ENCODE measurements around the gene TMOD4. TPM values are rescaled to one million over a fixed set of nuclear protein-coding genes. Genes with fewer than 3 reads are reported as not detected.

TMOD4 gene
- total and polyA plus RNA-seq, 2 of the 13 experiments (the other 11 are each of a cell fraction or from before 2014, with no cell fraction given), result 0.66 TPM; not detected in 1

- TF ChIP-seq ZNF280B (CRISPR knock-in tag; IDR thresholded peaks at IDR 0.05; ENCODE audit: borderline replicate concordance) (0 out of 2 replicates have a peak, but pooled peaks have one; percentile 18), AKAP8 (CRISPR knock-in tag; IDR thresholded peaks at IDR 0.05) (no peak), SOX5 (CRISPR knock-in tag; IDR thresholded peaks at IDR 0.05; ENCODE audit: borderline replicate concordance) (peak; percentile 68), KLF11 (CRISPR knock-in tag; IDR thresholded peaks at IDR 0.05) (peak; percentile 78; the same call in 1 of the 2 replicates), ZNF101 (CRISPR knock-in tag; IDR thresholded peaks at IDR 0.05; ENCODE audit: borderline replicate concordance, low read depth) (no peak), IRF2 (CRISPR knock-in tag; IDR thresholded peaks at IDR 0.05) (peak; percentile 98), ZNF235 (CRISPR knock-in tag; IDR thresholded peaks at IDR 0.05; ENCODE audit: borderline replicate concordance) (no peak), ZNF672 (CRISPR knock-in tag; IDR thresholded peaks at IDR 0.05) (no peak), RXRB (CRISPR knock-in tag; IDR thresholded peaks at IDR 0.05; ENCODE audit: borderline replicate concordance) (peak; percentile 57; the same call in 1 of the 2 replicates), ZNF816 (CRISPR knock-in tag; IDR thresholded peaks at IDR 0.05; ENCODE audit: borderline replicate concordance) (peak; percentile 45; the same call in 1 of the 2 replicates), ZSCAN21 (CRISPR knock-in tag; IDR thresholded peaks at IDR 0.05; ENCODE audit: borderline replicate concordance) (no peak), CBFB (CRISPR knock-in tag; IDR thresholded peaks at IDR 0.05) (peak; percentile 57)
- TF ChIP-seq, protein P1, sequence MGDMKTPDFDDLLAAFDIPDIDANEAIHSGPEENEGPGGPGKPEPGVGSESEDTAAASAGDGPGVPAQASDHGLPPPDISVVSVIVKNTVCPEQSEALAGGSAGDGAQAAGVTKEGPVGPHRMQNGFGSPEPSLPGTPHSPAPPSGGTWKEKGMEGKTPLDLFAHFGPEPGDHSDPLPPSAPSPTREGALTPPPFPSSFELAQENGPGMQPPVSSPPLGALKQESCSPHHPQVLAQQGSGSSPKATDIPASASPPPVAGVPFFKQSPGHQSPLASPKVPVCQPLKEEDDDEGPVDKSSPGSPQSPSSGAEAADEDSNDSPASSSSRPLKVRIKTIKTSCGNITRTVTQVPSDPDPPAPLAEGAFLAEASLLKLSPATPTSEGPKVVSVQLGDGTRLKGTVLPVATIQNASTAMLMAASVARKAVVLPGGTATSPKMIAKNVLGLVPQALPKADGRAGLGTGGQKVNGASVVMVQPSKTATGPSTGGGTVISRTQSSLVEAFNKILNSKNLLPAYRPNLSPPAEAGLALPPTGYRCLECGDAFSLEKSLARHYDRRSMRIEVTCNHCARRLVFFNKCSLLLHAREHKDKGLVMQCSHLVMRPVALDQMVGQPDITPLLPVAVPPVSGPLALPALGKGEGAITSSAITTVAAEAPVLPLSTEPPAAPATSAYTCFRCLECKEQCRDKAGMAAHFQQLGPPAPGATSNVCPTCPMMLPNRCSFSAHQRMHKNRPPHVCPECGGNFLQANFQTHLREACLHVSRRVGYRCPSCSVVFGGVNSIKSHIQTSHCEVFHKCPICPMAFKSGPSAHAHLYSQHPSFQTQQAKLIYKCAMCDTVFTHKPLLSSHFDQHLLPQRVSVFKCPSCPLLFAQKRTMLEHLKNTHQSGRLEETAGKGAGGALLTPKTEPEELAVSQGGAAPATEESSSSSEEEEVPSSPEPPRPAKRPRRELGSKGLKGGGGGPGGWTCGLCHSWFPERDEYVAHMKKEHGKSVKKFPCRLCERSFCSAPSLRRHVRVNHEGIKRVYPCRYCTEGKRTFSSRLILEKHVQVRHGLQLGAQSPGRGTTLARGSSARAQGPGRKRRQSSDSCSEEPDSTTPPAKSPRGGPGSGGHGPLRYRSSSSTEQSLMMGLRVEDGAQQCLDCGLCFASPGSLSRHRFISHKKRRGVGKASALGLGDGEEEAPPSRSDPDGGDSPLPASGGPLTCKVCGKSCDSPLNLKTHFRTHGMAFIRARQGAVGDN (CRISPR knock-in tag; IDR thresholded peaks at IDR 0.05), result peak; percentile 69
- TF ChIP-seq, protein P2, sequence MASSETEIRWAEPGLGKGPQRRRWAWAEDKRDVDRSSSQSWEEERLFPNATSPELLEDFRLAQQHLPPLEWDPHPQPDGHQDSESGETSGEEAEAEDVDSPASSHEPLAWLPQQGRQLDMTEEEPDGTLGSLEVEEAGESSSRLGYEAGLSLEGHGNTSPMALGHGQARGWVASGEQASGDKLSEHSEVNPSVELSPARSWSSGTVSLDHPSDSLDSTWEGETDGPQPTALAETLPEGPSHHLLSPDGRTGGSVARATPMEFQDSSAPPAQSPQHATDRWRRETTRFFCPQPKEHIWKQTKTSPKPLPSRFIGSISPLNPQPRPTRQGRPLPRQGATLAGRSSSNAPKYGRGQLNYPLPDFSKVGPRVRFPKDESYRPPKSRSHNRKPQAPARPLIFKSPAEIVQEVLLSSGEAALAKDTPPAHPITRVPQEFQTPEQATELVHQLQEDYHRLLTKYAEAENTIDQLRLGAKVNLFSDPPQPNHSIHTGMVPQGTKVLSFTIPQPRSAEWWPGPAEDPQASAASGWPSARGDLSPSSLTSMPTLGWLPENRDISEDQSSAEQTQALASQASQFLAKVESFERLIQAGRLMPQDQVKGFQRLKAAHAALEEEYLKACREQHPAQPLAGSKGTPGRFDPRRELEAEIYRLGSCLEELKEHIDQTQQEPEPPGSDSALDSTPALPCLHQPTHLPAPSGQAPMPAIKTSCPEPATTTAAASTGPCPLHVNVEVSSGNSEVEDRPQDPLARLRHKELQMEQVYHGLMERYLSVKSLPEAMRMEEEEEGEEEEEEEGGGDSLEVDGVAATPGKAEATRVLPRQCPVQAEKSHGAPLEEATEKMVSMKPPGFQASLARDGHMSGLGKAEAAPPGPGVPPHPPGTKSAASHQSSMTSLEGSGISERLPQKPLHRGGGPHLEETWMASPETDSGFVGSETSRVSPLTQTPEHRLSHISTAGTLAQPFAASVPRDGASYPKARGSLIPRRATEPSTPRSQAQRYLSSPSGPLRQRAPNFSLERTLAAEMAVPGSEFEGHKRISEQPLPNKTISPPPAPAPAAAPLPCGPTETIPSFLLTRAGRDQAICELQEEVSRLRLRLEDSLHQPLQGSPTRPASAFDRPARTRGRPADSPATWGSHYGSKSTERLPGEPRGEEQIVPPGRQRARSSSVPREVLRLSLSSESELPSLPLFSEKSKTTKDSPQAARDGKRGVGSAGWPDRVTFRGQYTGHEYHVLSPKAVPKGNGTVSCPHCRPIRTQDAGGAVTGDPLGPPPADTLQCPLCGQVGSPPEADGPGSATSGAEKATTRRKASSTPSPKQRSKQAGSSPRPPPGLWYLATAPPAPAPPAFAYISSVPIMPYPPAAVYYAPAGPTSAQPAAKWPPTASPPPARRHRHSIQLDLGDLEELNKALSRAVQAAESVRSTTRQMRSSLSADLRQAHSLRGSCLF (CRISPR knock-in tag; IDR thresholded peaks at IDR 0.05; ENCODE audit: borderline replicate concordance), result no peak
- TF ChIP-seq, protein P3, sequence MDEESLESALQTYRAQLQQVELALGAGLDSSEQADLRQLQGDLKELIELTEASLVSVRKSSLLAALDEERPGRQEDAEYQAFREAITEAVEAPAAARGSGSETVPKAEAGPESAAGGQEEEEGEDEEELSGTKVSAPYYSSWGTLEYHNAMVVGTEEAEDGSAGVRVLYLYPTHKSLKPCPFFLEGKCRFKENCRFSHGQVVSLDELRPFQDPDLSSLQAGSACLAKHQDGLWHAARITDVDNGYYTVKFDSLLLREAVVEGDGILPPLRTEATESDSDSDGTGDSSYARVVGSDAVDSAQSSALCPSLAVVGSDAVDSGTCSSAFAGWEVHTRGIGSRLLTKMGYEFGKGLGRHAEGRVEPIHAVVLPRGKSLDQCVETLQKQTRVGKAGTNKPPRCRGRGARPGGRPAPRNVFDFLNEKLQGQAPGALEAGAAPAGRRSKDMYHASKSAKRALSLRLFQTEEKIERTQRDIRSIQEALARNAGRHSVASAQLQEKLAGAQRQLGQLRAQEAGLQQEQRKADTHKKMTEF (CRISPR knock-in tag; IDR thresholded peaks at IDR 0.05), result peak; percentile 93
Measured at GRCh38 chr1:151165738-151166504, 9.9 kb downstream of the TMOD4 start, which contains the start of the genes LYSMD1 and SCNM1 (continued).

Measured in HepG2 (cell line).